Measurements from ENCODE around the gene CSTF2.

Gene CSTF2

DNA sequence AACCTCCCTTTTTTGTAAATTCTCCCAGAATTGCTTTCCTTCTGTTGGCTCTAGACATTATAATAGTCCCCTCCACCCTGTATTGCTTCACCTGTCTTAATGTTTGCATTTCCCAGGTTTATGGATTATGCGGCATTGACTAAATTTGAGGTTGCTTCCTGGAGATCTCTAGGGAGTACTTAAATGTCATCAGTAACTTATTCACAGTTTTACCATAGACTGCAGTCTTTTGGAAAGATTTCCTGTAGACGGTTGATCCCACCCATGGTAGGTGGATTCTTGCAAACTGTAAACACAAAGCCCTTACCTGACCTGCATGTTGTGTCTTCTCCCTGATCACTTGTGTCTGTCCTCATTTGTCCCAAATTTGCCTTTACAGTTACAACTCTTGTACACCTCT is 60.2 kb downstream of the CSTF2 start:
- Histone ChIP-seq H3F3A (ENCODE audit: low read depth) (no peaks in the 10 kb centered on the region), H3K4me1 (ENCODE audit: insufficient read depth, low read length, poor library complexity, severe bottlenecking) (no peaks in the 10 kb centered on the region), H3K27me3 (ENCODE audit: insufficient read depth, low read length, poor library complexity, severe bottlenecking) (no peaks in the 10 kb centered on the region), H3K36me3 (ENCODE audit: insufficient read depth, low read length) (no peaks in the 10 kb centered on the region), H3K4me2 (ENCODE audit: low read depth, low read length, poor library complexity, severe bottlenecking) (no peak overlapping the region), H3K9me2 (replicated peaks; ENCODE audit: low read depth, low read length) (no peaks in the 10 kb centered on the region), H3K9ac (ENCODE audit: low read depth, low read length, poor library complexity, severe bottlenecking) (no peak overlapping the region), H3K9me3 (ENCODE audit: insufficient read depth, low read depth, low read length) (no peaks in the 10 kb centered on the region), H3K4me3 (ENCODE audit: low read length, poor library complexity, severe bottlenecking) (no peak overlapping the region), H4K20me1 (ENCODE audit: insufficient read depth, low read length, poor library complexity, severe bottlenecking) (no peaks in the 10 kb centered on the region), H2AFZ (ENCODE audit: low read length) (no peak overlapping the region), H3K79me2 (ENCODE audit: insufficient read depth, low read length) (no peaks in the 10 kb centered on the region)
- TF ChIP-seq CTCF (conservative IDR thresholded peaks at IDR 0.05; ENCODE audit: low read length) (no peak), EZH2phosphoT487 (IDR thresholded peaks at IDR 0.05; ENCODE audit: borderline replicate concordance) (no peak)

DNA sequence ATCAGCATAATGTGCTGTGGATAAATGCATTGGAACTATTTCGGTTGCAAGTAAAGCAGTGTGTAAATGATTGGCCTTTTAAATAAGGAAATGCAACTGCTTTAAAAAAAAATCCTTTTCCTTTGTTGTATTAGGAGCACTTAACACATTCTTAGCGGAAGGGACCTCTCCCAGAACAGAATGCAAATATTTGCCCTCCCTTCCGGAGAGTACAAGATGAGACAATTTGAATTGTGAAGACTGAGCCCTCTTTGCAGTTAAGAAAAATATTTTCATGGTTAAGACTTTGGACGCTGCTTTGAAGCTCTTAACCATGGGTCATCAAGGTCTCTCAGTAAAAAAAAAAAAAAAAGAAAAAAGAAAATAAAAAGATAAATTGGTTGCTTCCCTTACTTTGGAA is 63.5 kb downstream of the CSTF2 start:
- H3K4me3 ChIP-seq (ENCODE audit: low read length, poor library complexity, severe bottlenecking), result no peak overlapping the region
- H3K4me2 ChIP-seq (ENCODE audit: low read depth, low read length, poor library complexity, severe bottlenecking), result no peak overlapping the region
- H3K36me3 ChIP-seq (ENCODE audit: insufficient read depth, low read length), result no peaks in the 10 kb centered on the region
- no peak overlapping the region for H3K9ac ChIP-seq (ENCODE audit: low read depth, low read length, poor library complexity, severe bottlenecking)
- H3K9me2 ChIP-seq (replicated peaks; ENCODE audit: low read depth, low read length), result no peaks in the 10 kb centered on the region
- no peaks in the 10 kb centered on the region for H3K9me3 ChIP-seq (ENCODE audit: insufficient read depth, low read depth, low read length)
- no peaks in the 10 kb centered on the region for H3K79me2 ChIP-seq (ENCODE audit: insufficient read depth, low read length)
- H3K4me1 ChIP-seq (ENCODE audit: insufficient read depth, low read length, poor library complexity, severe bottlenecking), result no peaks in the 10 kb centered on the region
- no peaks in the 10 kb centered on the region for H3K27me3 ChIP-seq (ENCODE audit: insufficient read depth, low read length, poor library complexity, severe bottlenecking)
- H3F3A ChIP-seq (ENCODE audit: low read depth), result no peaks in the 10 kb centered on the region
- H2AFZ ChIP-seq (ENCODE audit: low read length), result no peak overlapping the region
- no peaks in the 10 kb centered on the region for H4K20me1 ChIP-seq (ENCODE audit: insufficient read depth, low read length, poor library complexity, severe bottlenecking)
- no peak for TF ChIP-seq CTCF (conservative IDR thresholded peaks at IDR 0.05; ENCODE audit: low read length)
- TF ChIP-seq EZH2phosphoT487 (IDR thresholded peaks at IDR 0.05; ENCODE audit: borderline replicate concordance), result no peak

Data from Loucy (cell line).